ENCODE data around the gene DNPEP.
A peak's percentile ranks its signal among the peaks of the same experiment; 100 is the strongest.

Gene DNPEP

GRCh38 chr2:219387306-219388120 is at the start of gene DNPEP:
DNPEP (minus strand) TSS chr2:219387912; CDS start chr2:219387794, 118 bp downstream.
- H3K9ac ChIP-seq (ENCODE audit: low read length): peak within 1 kb of the TSS; percentile 97

DNA sequence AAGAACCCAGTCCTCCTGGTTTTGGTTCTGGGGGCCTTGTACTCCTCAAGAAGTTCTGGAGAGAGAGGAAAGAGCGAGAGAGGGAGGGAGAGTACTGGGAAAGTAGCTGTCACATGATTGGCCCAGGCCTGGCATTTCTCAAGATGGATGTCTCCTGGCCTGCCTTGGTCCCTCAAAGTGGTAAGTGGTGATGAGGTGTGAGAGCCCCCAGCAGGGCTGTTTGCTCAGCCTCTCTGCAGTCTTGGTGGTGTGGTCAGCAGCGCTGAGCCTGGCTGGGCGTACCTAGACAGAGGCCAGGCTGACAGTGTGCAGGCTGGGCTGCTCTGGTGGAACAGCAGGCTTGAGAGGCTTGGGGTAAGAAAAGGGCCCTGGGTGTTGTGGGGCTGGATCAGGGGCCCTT is 49.4 kb upstream of the DNPEP start:
- H3K36me3 ChIP-seq (ENCODE audit: control insufficient read depth, insufficient read depth, low read length, severe bottlenecking): no peaks in the 10 kb centered on the region
- H3K4me3 ChIP-seq (ENCODE audit: low read length): no peak overlapping the region
- H3K4me1 ChIP-seq (ENCODE audit: control insufficient read depth, insufficient read depth, low read length): peaks cover 8% of the 10 kb centered on the region
- peaks cover 6% of the 10 kb centered on the region for H3K27me3 ChIP-seq (replicated peaks; ENCODE audit: control insufficient read depth, insufficient read depth, low read length)
- no peaks in the 10 kb centered on the region for H3K9me3 ChIP-seq (ENCODE audit: control insufficient read depth, low read length)
- no peak for DNase-seq (ENCODE audit: low read depth)
- H3K9ac ChIP-seq (ENCODE audit: low read length): no peak overlapping the region

More at GRCh38 chr2:219387306-219388120, at the start of gene DNPEP:
- peak; percentile 98 for DNase-seq (ENCODE audit: low read depth)
- Histone ChIP-seq H3K36me3 (ENCODE audit: control insufficient read depth, insufficient read depth, low read length, severe bottlenecking) (peaks cover 42% of the 10 kb centered on the region), H3K27me3 (replicated peaks; ENCODE audit: control insufficient read depth, insufficient read depth, low read length) (no peaks in the 10 kb centered on the region), H3K4me3 (ENCODE audit: low read length) (peak within 1 kb of the TSS; percentile 93), H3K4me1 (ENCODE audit: control insufficient read depth, insufficient read depth, low read length) (peaks cover 23% of the 10 kb centered on the region), H3K9me3 (ENCODE audit: control insufficient read depth, low read length) (no peaks in the 10 kb centered on the region)

DNA sequence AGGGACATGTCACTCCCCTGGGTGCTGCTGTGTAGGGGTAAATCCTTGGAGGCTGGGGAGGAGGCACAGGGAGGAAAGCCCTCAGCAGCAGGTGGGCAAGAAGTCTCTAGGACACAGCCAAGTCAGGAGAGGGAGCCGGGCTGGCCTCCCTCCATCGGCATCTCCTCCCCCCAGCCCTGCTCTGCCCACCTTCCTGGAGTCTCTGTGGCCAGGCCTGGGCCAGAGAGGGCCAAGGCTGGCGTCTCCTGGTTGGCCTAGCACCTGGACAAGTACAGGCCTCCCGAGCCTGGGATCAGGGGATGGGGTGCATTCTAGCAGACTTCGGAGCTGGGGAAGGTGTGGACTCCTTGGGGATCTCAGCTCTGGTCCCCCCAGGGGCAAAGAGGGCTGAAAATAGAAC is 48.8 kb upstream of the DNPEP start:
- DNase-seq (ENCODE audit: low read depth): no peak
- no peak overlapping the region for H3K9ac ChIP-seq (ENCODE audit: low read length)
- no peak overlapping the region for H3K4me3 ChIP-seq (ENCODE audit: low read length)
- no peaks in the 10 kb centered on the region for H3K9me3 ChIP-seq (ENCODE audit: control insufficient read depth, low read length)
- H3K4me1 ChIP-seq (ENCODE audit: control insufficient read depth, insufficient read depth, low read length): peaks cover 7% of the 10 kb centered on the region
- no peaks in the 10 kb centered on the region for H3K36me3 ChIP-seq (ENCODE audit: control insufficient read depth, insufficient read depth, low read length, severe bottlenecking)
- peaks cover 6% of the 10 kb centered on the region for H3K27me3 ChIP-seq (replicated peaks; ENCODE audit: control insufficient read depth, insufficient read depth, low read length)

DNA sequence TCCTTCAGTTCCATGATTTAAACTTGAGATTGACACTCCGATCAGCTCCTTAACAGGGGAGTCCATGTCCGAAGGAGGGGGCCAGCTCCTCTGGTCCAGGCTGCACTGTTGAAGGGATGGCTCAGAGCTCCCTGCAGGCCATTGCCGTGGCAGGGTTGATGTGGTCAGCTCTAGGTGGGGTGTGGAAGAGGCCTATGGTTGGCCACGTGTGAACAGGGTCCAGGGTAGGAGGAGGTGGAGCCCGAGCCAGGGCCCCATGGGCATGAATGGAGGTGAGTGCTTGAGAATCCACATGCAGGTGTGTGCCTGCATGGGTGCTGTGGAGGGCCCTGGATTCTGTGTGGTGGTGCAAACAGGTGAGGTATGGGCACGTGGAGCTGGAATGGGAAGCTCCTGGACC is 48.0 kb upstream of the DNPEP start:
- peaks cover 2% of the 10 kb centered on the region for H3K4me1 ChIP-seq (ENCODE audit: control insufficient read depth, insufficient read depth, low read length)
- no peaks in the 10 kb centered on the region for H3K36me3 ChIP-seq (ENCODE audit: control insufficient read depth, insufficient read depth, low read length, severe bottlenecking)
- no peak for DNase-seq (ENCODE audit: low read depth)
- no peak overlapping the region for H3K4me3 ChIP-seq (ENCODE audit: low read length)
- no peaks in the 10 kb centered on the region for H3K9me3 ChIP-seq (ENCODE audit: control insufficient read depth, low read length)
- H3K27me3 ChIP-seq (replicated peaks; ENCODE audit: control insufficient read depth, insufficient read depth, low read length): peaks cover 6% of the 10 kb centered on the region
- H3K9ac ChIP-seq (ENCODE audit: low read length): no peak overlapping the region

DNA sequence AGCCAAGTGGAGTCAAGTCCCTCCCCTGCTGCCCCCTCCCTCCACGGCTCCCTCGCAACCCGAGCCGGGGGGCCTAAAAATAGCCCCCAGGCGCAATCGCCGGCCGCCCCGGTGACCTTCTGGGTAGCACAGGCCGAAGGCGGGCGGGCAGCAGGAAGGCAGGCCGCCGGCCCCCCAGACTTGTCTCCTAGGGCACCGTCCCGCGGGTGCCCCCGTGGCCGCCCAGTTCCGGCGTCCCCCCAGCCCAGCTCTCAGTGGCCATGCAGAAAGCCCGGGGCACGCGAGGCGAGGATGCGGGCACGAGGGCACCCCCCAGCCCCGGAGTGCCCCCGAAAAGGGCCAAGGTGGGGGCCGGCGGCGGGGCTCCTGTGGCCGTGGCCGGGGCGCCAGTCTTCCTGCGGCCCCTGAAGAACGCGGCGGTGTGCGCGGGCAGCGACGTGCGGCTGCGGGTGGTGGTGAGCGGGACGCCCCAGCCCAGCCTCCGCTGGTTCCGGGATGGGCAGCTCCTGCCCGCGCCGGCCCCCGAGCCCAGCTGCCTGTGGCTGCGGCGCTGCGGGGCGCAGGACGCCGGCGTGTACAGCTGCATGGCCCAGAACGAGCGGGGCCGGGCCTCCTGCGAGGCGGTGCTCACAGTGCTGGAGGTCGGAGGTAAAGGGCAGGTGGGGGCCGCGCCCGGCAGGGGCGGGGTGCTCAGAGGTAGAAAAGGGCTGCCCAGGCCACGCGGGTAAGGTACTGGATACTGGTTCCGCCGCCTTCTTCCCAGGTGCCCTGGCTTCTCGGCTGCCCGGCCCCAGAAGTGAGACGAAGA is 47.2 kb upstream of the DNPEP start, which contains the start of gene SPEG:
SPEG (plus strand) TSS at position 126 of the 808 bp plus-strand sequence; CDS start at position 261, 135 bp downstream.
- Histone ChIP-seq H3K9me3 (ENCODE audit: control insufficient read depth, low read length) (no peaks in the 10 kb centered on the region), H3K27me3 (replicated peaks; ENCODE audit: control insufficient read depth, insufficient read depth, low read length) (peaks cover 6% of the 10 kb centered on the region), H3K4me1 (ENCODE audit: control insufficient read depth, insufficient read depth, low read length) (peaks cover 7% of the 10 kb centered on the region), H3K36me3 (ENCODE audit: control insufficient read depth, insufficient read depth, low read length, severe bottlenecking) (no peaks in the 10 kb centered on the region), H3K4me3 (ENCODE audit: low read length) (no peak within 1 kb of the TSS), H3K9ac (ENCODE audit: low read length) (peak within 1 kb of the TSS; percentile 49)
- DNase-seq (ENCODE audit: low read depth): no peak

- H3K27me3 ChIP-seq (replicated peaks; ENCODE audit: control insufficient read depth, insufficient read depth, low read length): peaks cover 6% of the 10 kb centered on the region
- no peak overlapping the region for H3K4me3 ChIP-seq (ENCODE audit: low read length)
Observed at GRCh38 chr2:219434468-219434717, 46.7 kb upstream of the DNPEP start.

DNA sequence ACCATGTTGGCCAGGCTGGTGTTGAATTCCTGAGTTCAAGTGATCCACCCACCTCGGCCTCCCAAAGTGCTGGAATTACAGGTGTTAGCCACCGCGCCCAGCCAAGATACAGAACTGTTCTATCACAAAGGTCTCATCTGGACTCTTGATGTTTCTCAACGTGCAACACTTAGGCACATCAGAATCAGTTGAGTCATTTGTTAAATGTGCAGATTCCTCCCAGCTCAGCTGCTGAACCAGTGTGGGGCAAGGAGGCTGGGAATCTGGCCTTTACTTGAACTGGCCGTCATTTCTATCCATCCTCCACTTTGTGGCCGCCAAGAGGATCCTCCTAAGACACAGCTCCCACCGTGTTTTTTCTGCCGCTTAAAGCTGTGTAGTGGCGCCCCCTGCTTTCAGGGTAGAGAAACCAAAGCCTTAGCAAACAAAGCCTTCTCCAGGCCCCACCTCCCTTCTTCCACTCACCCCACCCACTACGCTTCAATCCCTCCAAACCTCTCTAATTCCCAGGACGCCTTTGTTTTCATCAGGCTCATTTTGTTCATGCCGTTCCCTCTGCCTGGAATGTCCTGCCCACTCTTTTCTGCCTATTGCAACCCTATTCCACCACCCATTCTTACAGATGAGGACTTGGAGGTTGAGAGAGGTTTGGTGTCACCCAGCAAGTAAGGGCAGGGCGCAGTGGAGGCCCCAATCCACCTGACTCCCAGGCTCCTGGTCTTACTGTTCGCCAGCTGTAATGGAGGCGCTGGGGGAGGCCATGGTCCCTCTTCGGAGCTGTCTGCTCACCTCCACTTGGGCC is 46.2 kb upstream of the DNPEP start:
- Histone ChIP-seq H3K4me3 (ENCODE audit: low read length) (no peak overlapping the region), H3K27me3 (replicated peaks; ENCODE audit: control insufficient read depth, insufficient read depth, low read length) (peaks cover 6% of the 10 kb centered on the region), H3K9ac (ENCODE audit: low read length) (peak overlapping the region; percentile 49), H3K9me3 (ENCODE audit: control insufficient read depth, low read length) (no peaks in the 10 kb centered on the region), H3K36me3 (ENCODE audit: control insufficient read depth, insufficient read depth, low read length, severe bottlenecking) (no peaks in the 10 kb centered on the region), H3K4me1 (ENCODE audit: control insufficient read depth, insufficient read depth, low read length) (peaks cover 7% of the 10 kb centered on the region)
- peak; percentile 26 for DNase-seq (ENCODE audit: low read depth)

More at GRCh38 chr2:219434468-219434717, 46.7 kb upstream of the DNPEP start:
- H3K9me3 ChIP-seq (ENCODE audit: control insufficient read depth, low read length): no peaks in the 10 kb centered on the region
- no peak for DNase-seq (ENCODE audit: low read depth)
- peak overlapping the region; percentile 49 for H3K9ac ChIP-seq (ENCODE audit: low read length)
- H3K4me1 ChIP-seq (ENCODE audit: control insufficient read depth, insufficient read depth, low read length): peaks cover 7% of the 10 kb centered on the region
- H3K36me3 ChIP-seq (ENCODE audit: control insufficient read depth, insufficient read depth, low read length, severe bottlenecking): no peaks in the 10 kb centered on the region

- no peak overlapping the region for H3K4me3 ChIP-seq (ENCODE audit: low read length)
- H3K27me3 ChIP-seq (replicated peaks; ENCODE audit: control insufficient read depth, insufficient read depth, low read length): peaks cover 6% of the 10 kb centered on the region
- DNase-seq (ENCODE audit: low read depth): peak; percentile 72
- peaks cover 7% of the 10 kb centered on the region for H3K4me1 ChIP-seq (ENCODE audit: control insufficient read depth, insufficient read depth, low read length)
- H3K36me3 ChIP-seq (ENCODE audit: control insufficient read depth, insufficient read depth, low read length, severe bottlenecking): no peaks in the 10 kb centered on the region
- H3K9me3 ChIP-seq (ENCODE audit: control insufficient read depth, low read length): no peaks in the 10 kb centered on the region
- no peak overlapping the region for H3K9ac ChIP-seq (ENCODE audit: low read length)
Observed at GRCh38 chr2:219430633-219431615, 43.2 kb upstream of the DNPEP start.

DNA sequence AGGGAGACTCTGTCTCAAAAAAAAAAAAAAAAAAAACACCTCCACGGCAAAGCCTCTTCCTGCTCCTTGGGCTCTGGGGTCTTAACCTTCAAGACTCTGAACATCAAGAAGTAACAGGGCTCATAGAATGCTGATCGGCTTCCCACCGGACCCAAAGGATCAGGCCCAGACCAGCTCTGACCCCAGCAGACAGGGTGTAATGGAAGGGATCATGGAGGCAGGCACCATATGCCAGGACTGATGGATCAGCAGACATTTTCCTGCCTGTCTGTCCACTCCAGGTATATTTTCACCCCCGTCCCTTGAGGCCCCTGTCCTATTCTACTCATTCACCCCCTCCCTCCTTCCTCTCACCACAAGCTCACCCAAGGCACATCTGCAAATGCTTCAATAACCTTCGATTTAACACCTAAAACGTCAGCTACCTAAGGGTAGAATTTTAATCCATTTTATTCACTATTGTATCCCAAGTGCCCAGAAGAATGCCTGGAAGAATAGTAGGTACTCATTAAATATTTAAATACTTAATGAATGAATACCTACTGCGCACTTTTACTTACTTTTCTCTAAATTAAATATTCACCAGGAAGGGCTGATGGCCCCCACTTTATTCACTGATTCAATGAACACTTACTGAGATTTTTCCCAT is 42.4 kb upstream of the DNPEP start:
- no peak for DNase-seq (ENCODE audit: low read depth)
- no peak overlapping the region for H3K9ac ChIP-seq (ENCODE audit: low read length)
- no peaks in the 10 kb centered on the region for H3K9me3 ChIP-seq (ENCODE audit: control insufficient read depth, low read length)
- peaks cover 7% of the 10 kb centered on the region for H3K4me1 ChIP-seq (ENCODE audit: control insufficient read depth, insufficient read depth, low read length)
- no peak overlapping the region for H3K4me3 ChIP-seq (ENCODE audit: low read length)
- H3K36me3 ChIP-seq (ENCODE audit: control insufficient read depth, insufficient read depth, low read length, severe bottlenecking): no peaks in the 10 kb centered on the region
- no peaks in the 10 kb centered on the region for H3K27me3 ChIP-seq (replicated peaks; ENCODE audit: control insufficient read depth, insufficient read depth, low read length)

GRCh38 chr2:219428469-219428868 is 40.8 kb upstream of the DNPEP start:
- no peak overlapping the region for H3K4me3 ChIP-seq (ENCODE audit: low read length)
- no peaks in the 10 kb centered on the region for H3K27me3 ChIP-seq (replicated peaks; ENCODE audit: control insufficient read depth, insufficient read depth, low read length)
- H3K9me3 ChIP-seq (ENCODE audit: control insufficient read depth, low read length): no peaks in the 10 kb centered on the region
- no peak for DNase-seq (ENCODE audit: low read depth)
- no peak overlapping the region for H3K9ac ChIP-seq (ENCODE audit: low read length)
- H3K36me3 ChIP-seq (ENCODE audit: control insufficient read depth, insufficient read depth, low read length, severe bottlenecking): no peaks in the 10 kb centered on the region
- H3K4me1 ChIP-seq (ENCODE audit: control insufficient read depth, insufficient read depth, low read length): peaks cover 16% of the 10 kb centered on the region

All from adipocyte (in vitro differentiated cells).